SKM-1 treated with dmso at 0.1 percent for 144 hours (cell line): Measurements from ENCODE around the gene PNPLA1.
A peak's percentile ranks its signal among the peaks of the same experiment; 100 is the strongest.
"Not testable (repeated sequence)": the region's sequence is repeated elsewhere in the genome, so short reads cannot be mapped to it uniquely, and the experiment has no call there.

ENCODE experiments used
- DNase-seq: peaks from one replicate; lab custom pipeline; 2025; ENCODE audit not compliant: unreplicated experiment; lab: John Stamatoyannopoulos, UW

The PNPLA1 gene

DNA sequence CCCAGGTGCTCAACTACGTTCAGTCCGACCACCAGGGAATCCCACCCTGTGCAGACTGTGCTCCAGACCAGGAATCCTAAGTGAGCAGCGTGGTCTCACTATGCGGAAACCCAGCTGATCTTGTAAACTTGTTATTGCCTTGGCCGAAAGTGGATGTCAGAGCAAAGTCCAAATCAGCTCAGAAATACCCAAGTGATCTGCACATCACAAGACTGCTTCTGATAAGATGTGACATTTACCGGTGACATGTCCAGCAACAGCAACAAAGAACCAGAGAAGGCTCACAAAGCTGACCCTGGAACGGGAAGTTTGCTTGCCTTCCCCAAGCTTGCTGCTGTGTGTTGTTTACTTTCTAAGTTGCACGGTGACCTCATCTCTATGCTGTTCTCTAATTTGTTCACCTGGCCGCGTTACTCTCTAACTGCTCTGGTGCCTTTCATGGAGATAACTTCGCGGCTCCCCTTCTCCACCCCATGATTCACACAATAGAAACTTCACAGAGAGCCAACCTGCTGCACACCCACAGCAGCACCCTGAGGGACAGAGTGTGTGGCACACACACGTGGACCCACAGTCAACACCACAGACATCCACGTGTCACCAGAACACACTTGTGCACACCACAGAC, 65.1 kb downstream of the PNPLA1 start:
- no peak for DNase-seq

DNA sequence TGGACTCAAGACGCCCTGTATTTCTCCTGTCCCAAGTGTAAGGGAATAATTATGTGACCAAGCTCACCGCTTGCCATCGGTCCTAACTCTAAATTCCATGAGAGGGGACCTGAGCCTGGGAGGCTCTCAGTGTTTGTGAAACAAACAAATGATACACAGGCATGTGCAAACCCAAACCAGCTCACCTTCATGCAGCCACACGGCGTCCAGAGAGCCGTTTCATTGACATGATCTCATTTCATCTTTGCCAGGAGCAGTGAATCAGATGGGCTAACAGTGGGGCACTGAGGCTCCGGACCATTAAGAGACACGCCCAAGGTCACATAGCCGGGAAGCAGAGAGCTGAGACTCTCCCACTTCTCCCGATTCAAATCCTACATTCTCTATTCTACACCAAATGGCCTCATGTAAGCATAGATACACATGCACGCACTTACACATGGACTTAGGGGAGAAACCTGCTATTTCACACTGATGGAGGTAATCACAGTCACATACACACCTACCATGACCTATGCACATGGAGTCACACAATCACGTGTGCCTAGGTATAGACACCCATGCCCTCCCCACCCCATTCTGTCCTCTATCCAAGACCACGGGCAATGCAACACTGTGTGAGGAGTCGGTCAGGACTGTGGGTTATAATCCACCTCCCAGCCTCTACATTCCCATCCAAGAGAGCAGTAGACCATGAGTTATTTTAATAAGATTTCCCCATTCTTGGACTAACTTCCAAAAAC, 65.8 kb downstream of the PNPLA1 start:
- DNase-seq: no peak

DNA sequence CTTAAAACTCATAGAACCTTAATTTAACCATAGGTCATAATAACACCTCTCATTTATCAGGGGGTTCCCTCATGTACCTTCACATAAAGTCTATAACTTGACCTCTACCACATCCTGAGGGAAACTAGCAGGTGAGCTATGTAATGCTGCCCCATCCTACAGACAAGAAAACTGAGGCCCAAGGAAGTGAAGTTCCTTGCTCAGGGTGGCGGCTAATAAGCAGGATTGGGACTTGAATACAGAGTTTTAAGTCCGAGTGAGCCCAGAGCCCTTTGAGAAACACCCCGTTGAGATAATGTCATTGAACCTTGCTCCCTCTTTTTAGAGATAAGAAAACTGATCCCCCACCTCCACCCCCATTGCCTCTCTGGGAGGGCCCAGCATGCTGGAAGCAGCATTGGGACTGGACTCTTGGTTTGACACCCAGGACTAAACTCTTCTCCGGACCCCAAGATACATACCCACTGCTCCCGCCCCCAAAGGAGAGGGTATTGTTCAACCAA, 66.4 kb downstream of the PNPLA1 start:
- DNase-seq: no peak

DNA sequence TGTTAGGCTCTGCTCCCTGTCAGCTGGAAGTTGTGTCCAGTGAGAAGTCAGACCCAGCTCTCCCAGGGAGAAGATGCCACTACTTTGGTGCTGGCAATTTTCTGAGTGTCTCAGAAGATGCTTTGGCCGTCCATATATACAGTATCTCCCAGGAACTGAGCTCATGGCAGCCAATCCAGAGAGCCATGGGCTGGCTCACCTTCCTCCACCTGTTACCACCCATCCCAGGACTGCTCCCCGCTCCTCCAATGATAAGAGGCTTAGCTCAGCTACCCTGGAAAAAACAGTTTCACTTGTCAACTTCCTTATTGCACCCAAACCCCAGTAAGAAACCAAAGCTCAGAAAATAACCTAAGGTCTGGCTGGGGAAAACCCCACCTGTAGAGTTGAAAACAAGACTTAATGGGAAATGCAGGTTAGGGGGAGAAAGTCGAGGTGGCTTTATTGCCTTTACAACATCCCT, 67.0 kb downstream of the PNPLA1 start, which contains the start of gene BNIP5:
Gene BNIP5 (minus strand): TSS at position 110 of the 463 bp plus-strand sequence. CDS start 6,198 bp downstream, outside the sequence.
- no peak for DNase-seq

DNA sequence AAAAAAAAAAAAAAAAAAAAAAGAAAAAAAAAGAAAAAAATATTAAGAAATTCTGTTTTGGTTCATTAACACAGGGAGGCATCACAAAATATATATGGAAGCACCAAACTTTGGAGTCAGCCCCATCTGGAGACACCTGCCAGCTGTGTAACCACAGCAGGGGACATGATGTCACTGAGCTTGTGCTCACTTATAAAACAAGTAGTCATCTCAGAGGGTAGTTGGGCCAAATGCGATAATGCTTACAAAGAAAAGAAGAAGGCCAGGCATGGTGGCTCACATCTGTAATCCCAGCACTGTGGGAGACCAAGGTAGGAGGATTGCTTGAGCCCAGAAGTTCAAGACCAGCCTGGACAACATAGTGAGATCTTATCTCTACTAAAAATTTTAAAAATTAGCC, 68.0 kb downstream of the PNPLA1 start:
- no peak for DNase-seq

DNA sequence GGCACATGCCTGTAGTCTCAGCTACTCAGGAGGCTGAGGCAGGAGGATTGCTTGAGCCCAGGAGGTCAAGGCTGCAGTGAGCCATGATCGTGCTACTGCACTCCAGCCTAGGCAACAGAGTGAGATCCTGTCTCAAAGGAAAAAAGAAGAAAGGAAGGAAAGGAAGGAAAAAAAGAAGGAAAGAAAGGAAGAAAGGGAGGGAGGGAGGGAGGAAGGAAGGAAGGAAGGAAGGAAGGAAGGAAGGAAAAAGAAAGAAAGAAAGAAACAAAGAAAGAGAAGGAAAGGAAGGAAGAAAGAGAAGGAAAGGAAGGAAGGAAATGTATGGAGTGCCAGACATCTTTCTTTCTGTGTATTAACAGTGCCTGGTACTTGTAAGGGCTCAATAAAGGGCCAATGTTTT, 68.4 kb downstream of the PNPLA1 start:
- DNase-seq: not testable (repeated sequence)

DNA sequence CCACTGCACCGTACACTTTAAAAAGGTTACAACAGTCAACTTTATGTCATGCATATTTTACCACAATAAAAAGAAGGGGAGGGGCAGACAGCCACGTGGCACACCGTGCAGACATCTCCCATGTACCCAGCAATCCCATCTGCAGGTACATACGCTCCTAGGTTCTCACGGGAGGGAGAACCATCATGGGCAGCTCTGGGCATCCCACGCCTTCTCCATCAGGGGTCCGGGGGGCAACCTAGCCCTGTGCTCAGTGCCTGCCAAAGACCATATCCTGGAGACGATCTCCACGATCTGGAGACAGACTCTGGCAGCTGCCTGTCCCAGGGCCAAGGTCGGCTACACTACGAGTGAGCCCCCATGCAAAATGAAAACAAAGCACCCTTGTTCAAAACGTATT, 69.3 kb downstream of the PNPLA1 start:
- no peak for DNase-seq

DNA sequence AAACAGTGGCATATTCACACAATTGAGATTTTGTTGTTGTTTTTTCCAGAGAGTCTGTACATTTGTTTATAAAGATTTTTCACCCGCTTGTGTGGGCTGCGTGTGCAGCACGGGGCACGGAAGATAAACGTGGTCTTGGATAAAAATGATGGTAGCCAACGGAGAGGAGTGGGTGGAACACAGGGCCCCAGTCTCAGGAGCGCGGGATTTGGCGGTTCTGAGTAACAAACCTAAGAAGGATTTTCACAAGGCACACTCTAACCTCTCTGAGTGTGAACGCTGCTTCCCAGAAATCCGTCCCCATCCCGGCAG, 70.4 kb downstream of the PNPLA1 start:
- DNase-seq: no peak

DNA sequence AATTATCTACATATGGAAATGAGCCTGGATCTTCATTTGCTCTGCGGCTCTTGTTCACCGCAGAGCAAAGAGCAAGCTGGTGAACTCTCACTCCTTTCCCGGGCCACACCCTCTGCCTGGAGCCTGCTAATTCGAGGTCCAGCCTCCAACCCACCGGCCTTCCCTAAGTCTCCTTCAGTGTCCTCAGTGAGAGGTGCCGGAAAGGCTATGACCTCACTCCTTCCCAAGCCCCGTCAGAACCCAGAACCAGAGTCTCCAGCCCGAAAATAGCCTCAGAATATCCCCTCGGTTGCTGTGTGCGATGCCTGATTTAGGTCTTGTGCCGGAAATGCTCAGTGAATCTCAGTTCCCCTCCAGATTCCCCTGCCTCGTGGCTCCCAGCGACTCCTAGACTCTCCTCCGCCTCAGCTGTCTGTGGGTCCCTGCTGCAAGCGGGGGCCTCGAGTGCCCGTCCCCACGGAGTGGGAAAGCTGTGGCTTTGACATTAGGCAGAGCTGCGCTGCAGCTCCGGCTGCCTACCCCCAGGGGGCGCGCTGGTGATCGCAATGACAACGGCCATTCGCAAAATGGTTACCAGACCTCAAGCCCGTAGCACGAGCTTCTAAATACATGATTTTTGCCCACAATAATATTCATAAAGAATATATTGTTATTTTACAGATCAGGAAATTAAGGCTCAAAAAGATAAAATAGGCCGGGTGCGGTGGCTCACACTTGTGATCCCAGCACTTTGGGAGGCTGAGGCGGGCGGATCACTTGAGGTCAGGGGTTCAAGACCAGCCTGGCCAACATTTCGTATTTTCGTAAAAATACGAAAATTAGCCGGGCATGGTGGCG, 71.0 kb downstream of the PNPLA1 start:
- DNase-seq: peak; percentile 39

DNA sequence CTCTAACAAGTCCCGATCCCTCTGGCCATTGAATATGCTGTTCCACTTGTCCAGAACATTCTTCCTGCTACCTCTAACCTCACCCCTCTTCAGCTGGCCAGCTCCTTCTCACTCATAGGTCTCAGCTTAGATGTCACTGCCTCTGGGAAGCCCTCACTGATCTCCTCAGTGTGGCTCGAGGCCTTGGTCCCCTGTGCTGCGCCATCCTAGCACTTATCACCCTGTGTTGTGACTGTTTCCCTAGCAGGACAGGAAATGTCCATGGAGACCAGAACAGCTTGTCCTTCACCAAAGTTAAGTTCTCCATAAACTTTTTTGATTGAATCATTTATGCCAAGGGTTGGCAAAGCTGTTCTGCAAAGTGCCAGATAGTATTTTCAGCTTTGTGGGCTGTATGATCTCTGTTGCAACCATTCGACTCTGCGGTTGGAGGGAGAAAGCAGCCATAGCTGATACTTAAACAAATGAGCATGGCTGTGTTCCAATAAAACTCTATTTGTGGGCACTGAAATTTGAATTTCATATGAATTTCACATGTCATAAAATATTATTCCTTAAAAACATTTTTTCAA, 73.3 kb downstream of the PNPLA1 start:
- peak; percentile 27 for DNase-seq

DNA sequence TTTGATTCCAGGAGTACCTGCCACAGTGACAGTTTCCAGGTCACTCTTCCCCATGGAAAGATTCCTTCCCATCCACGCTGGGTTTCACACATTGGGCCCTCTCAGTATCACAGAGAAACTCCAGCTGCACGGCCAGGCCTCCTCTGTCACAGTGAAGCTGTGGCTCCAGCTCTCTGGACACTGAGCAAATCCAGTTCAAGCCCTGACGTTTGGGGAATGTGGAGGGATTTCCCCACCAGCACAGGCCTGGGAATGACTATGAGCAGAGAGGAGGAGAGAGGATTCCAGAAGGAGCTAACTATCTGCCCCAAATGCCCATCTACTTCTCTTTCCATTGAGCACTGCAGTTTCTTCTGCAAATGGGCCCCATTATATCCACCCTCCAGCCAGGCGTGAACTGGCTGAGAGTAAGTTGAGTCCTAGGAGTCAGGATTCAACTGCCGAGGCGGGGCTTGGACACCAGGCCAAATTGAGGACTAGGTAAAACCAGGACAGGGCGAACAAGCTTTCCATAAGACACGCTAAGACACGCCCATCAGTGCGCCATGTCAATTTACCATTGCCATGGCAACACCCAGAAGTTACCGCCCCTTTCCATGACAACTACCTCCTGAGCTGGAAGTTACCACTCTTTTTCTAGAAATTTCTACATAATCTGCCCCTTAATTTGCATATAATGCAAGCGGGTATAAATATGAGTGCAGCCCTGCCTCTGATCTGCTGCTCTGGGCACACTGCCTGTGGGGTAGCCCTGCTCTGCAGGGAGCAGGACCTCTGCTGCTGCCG, 76.0 kb downstream of the PNPLA1 start:
- DNase-seq: no peak

DNA sequence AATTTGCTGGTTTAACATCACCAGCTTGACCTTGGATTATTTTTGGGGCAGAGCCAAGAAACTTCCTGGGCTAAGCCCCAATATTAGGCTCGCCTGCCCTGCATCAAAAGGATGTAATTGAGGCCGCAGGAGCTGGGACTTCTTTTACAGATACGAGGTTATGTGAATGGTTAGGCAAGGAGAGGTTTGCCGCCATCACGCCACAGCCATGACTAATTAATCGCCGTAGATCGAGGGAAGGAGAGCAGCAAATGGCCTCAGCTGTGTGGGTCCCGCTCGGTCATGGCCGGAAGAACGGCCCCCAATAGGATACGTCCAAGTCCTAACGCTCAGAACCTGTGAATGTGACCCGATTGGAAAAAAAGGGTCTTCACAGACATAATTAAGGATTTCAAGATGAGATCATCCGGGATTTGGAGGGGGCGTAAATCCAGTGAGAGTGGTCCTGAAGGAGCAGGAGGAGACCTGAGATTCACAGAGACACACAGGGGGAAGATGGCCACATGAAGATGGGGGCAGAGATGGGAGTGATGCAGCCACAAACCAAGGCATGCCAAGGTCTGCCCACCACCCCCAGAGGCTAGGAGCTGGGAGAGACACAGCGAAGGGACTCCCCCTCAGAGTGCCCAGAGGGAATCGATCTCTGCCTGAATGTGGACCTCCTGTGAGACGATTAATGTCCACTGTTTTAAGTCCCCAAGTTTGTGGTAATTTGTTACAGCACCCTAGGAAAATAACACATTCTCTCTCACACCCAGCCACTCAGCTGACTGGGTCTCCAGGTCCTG, 76.8 kb downstream of the PNPLA1 start:
- no peak for DNase-seq

DNA sequence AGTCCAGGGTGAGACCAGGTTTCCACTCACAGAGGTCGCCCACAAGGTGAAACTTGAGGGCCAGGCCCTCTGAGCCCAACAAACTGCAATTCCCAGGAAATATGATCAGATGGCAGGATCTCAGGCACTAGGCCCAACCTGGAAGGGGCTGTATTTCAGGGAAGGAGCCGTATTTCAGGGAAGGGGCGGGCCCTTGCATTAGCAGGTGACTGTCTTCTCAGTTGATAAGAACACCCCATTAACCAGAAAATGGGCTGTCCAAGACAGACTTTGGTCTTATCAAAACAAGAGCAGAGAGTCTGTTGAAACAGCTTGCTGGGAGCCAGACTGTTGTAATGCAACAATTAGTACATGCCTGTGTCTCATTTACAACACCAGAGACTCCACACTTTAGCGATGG, 77.8 kb downstream of the PNPLA1 start:
- no peak for DNase-seq

DNA sequence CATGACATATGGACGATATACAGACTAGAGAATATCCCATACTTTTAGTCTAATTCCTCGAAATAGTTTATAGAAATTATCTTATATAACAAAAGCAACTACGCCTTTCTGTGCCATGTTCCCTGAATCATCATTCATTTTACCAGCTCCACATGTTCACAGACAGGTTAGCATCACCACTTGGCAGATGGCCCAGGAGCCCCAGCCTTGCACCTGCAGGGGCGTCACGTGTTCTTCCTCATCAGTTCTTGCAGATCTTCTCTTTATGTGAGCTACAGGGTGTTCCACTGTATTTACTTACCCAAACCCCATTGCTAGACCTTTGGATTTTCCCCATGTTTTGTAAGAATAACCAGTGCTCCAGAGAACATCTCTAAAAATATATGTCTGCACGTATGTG, 79.4 kb downstream of the PNPLA1 start:
- DNase-seq: no peak

DNA sequence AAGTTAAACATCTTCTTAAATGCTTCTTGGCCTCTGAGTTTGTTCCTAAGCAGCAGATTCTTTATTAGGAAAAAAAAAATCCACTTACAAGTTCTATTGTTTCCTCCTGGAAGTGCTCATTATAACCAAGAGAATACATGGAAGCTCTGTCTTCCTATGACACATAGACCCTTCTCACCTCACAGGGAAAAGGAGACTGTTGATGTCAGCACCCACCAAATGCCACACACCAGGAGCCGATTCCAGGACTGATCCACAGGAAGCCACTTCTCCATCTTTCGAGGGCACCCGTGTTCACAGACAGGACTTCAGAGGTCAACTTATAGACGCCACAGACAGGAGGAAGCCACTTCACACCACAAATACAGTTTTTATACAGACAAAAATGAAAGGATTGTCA, 80.2 kb downstream of the PNPLA1 start:
- DNase-seq: no peak

DNA sequence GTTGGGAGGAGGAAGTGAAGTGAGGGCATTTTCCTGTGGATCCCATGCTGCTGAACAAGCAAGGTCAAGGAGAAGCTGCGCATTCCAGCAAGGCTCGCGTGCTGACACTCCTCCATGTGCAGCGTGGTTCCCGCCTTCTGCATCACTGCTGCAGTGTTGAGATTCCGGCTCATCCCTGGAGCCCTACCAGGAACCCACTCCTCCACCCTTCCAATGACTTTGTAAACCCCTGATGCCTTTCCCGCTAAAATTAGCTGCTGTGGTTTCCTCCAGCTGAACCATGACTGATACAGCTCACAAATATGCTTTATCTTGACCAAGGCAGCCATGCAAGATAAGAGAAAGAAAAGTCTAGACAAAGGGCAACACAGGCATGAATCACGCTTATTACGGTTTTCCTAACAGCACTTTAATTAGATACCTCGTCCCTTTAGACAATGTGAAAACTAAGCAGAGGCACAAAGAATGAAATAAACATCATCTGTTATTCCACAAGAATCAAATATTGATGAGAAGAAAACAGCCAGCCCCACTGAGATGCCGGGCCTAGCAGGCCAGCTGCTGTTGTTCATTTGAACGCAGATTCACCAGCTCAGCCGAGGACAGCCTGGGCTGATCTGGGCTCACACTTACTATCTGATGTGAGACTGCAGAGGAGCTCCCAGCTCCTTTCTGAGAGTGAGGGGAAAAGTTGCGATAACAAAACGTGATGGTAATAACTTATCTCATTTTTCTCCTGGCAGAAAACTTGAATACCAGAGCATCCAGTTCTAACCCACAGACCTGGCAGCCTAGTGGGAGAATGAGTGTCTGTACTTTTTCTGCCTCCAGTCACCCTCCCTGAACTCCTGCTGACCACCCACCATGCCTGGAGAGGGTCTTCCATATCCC, 81.1 kb downstream of the PNPLA1 start:
- DNase-seq: no peak

DNA sequence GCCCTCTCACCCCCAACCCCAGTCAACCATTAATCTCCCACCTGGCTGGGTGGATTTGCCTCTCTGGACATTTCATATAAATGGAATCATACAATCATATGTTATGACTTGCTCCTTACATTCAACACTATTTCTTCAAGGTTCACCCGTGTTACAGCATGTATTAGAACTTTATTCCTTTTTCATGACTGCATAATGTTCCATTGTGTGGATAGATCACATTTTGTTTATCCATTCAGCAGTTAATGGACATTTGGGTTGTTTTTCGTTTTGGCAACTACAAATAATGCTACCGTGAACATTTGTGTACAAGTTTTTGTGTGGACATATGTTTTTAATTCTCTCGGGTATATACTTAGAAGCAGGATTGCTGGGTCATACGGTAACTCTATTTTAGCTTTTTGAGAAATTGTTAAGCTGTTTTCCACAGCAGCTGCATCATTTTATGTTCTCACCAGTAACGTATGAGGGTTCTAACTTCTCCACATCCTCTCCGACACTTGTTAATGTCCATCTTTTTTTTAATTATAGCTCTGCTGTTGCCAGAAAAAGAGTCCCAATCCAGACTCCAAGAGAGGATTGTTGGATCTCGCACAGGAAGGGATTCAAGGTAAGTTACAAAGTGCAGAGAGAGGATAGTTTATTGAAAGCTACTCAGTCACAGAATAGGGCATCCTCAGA, 82.8 kb downstream of the PNPLA1 start:
- DNase-seq: no peak

DNA sequence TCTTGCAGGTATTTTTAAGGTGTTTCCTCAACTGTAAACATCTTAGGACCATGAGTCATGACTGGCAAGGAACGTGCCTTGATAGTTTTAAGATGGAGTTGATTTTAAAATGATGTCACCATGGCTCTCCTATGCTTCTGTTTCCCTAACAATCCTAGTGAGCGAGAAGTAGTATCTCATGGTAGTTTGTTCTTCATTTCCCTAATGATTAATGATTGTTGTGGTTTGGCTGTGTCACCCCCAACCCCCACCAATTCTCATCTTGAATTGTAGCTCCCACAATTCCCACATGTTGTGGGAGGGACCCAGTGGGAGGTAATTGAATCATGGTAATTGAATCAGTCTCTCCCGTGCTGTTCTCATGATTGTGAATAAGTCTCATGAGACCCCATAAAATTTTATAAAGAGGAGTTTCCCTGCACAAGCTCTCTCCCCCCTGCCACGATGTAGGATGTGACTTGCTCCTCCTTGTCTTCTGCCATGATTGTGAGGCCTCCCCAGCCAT, 83.6 kb downstream of the PNPLA1 start:
- DNase-seq: no peak
